OCI-LY1 (cell line): ENCODE data around the gene SFI1.
"Not testable (repeated sequence)": the region's sequence is repeated elsewhere in the genome, so short reads cannot be mapped to it uniquely, and the experiment has no call there.

Experiments
- CTCF ChIP-seq: fragments of 200-600 bp; sonication (generic), shearing (Covaris generic); IDR thresholded peaks from 2 replicates; pipeline ENCODE4 v1.5.1; 2017; ENCODE audit warnings: mild to moderate bottlenecking, antibody characterized with exemption, low read length, moderate library complexity, mixed read lengths
- EZH2 ChIP-seq: fragments of 200-600 bp; sonication (generic), shearing (Covaris generic); IDR thresholded peaks from 2 replicates; pipeline ENCODE4 v1.8.0; 2017; ENCODE audit warnings: borderline replicate concordance, mixed run types, mild to moderate bottlenecking, antibody characterized with exemption, low read length, moderate library complexity, mixed read lengths

GRCh38 chr22:31493355-31493754 lies 3.0 kb upstream of the SFI1 start:
- not testable (repeated sequence) for TF ChIP-seq CTCF, EZH2
